Thymus (tissue), 11 donors: ENCODE data around the gene MT1HL1. TPM values are rescaled to one million over a fixed set of nuclear protein-coding genes. Genes with fewer than 3 reads are reported as not detected.

Experiments
- DNase-seq, 9 donors: peaks; one replicate each; pipeline ENCODE4 v3.0.0-alpha.2; 2013; ENCODE audit warnings: low spot score in 9 of 9, low read depth in 6 of 9, missing footprints in 1 of 9
- H3K27ac ChIP-seq, 2 donors: one replicate each; pipeline ENCODE4 v1.5.1; 2013; ENCODE audit warnings: control low read depth in 1 of 2, low read depth in 1 of 2, low read length in 1 of 2, mild to moderate bottlenecking in 1 of 2, moderate library complexity in 1 of 2
- H3K27me3 ChIP-seq, 2 donors: one replicate each; pipeline ENCODE4 v1.5.1; 2013; ENCODE audit warnings: low read length in 1 of 2; ENCODE audit not compliant: control insufficient read depth in 2 of 2, insufficient read depth in 1 of 2
- H3K36me3 ChIP-seq, 2 donors: one replicate each; pipeline ENCODE4 v1.5.1; 2013; ENCODE audit warnings: low read length in 1 of 2, mild to moderate bottlenecking in 1 of 2, moderate library complexity in 1 of 2; ENCODE audit not compliant: control insufficient read depth in 2 of 2, insufficient read depth in 2 of 2
- H3K4me1 ChIP-seq, 2 donors: one replicate each; pipeline ENCODE4 v1.5.1; 2013; ENCODE audit warnings: low read length in 2 of 2; ENCODE audit not compliant: control insufficient read depth in 2 of 2, insufficient read depth in 2 of 2
- H3K4me3 ChIP-seq, 2 donors: one replicate each; pipeline ENCODE4 v1.5.1; 2013; ENCODE audit warnings: low read length in 2 of 2, control low read depth in 1 of 2, mild to moderate bottlenecking in 1 of 2
- H3K9me3 ChIP-seq, 2 donors: one replicate each; pipeline ENCODE4 v1.5.1; 2013; ENCODE audit warnings: low read length in 1 of 2, mild to moderate bottlenecking in 1 of 2; ENCODE audit not compliant: control insufficient read depth in 2 of 2, insufficient read depth in 1 of 2
- WGBS: extraction: QIAGEN DNeasy Blood & Tissue Kit; methylation state at CpG from one replicate; pipeline ENCODE4 v1.1.7; 2013; 5-methylcytosine and 5-hydroxymethylcytosine counted together
- polyA plus RNA-seq: library from polyadenylated mRNA; stranded (reverse); fragments of 200-250 nt; gene quantifications from one replicate; pipeline ENCODE4 v1.2.3, GENCODE V29; 2013
- total RNA-seq: library from RNA; stranded (reverse); fragments of 120-200 nt; gene quantifications from one replicate; pipeline ENCODE4 v1.2.4, GENCODE V29; 2013
- donor health status: healthy.

Gene MT1HL1
- total and polyA plus RNA-seq, 2 donors, result not detected

DNA sequence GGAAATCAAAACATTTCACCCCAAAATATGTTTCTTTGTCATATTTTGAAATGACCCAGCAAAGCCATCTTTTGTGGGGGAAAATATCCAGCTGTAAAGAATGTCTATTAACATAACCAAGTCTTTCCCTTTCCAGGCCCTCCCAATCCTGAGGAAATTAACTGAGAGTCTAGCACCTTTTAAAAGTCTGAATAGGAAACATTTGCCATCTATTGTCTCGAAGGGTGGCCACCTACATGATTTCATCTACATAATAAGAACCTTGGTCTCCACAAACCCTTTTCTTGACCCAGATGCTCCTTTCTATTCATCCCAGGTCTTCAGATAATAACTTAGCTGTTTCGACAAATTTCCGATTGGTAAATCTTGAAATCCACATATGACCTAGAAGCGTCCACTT lies 5.4 kb upstream of the MT1HL1 start:
- no peak overlapping the region for H3K4me3 ChIP-seq
- no peaks in the 10 kb centered on the region for H3K9me3 ChIP-seq
- DNase-seq, result no peak
- no peaks in the 10 kb centered on the region for H3K4me1 ChIP-seq
- no peaks in the 10 kb centered on the region for H3K36me3 ChIP-seq
- H3K27me3 ChIP-seq, result no peaks in the 10 kb centered on the region
- WGBS, result 94% methylated on average over 4 of the region's 4 CpGs
- H3K27ac ChIP-seq, result no peak overlapping the region

- Histone ChIP-seq H3K27ac (no peak overlapping the region), H3K9me3 (no peaks in the 10 kb centered on the region), H3K4me3 (no peak overlapping the region), H3K27me3 (no peaks in the 10 kb centered on the region), H3K36me3 (no peaks in the 10 kb centered on the region), H3K4me1 (no peaks in the 10 kb centered on the region)
- WGBS, result 87% methylated on average over 14 of the region's 14 CpGs
- no peak for DNase-seq
These were observed 3.1 kb upstream of the MT1HL1 start for GRCh38 chr1:237007147-237007881.

GRCh38 chr1:237005674-237006073 lies 1.4 kb upstream of the MT1HL1 start:
- Histone ChIP-seq H3K27ac (no peak overlapping the region), H3K4me1 (no peaks in the 10 kb centered on the region), H3K4me3 (no peak overlapping the region), H3K27me3 (no peaks in the 10 kb centered on the region), H3K36me3 (no peaks in the 10 kb centered on the region), H3K9me3 (no peaks in the 10 kb centered on the region)
- 89% methylated on average over 4 of the region's 4 CpGs for WGBS
- no peak for DNase-seq

DNA sequence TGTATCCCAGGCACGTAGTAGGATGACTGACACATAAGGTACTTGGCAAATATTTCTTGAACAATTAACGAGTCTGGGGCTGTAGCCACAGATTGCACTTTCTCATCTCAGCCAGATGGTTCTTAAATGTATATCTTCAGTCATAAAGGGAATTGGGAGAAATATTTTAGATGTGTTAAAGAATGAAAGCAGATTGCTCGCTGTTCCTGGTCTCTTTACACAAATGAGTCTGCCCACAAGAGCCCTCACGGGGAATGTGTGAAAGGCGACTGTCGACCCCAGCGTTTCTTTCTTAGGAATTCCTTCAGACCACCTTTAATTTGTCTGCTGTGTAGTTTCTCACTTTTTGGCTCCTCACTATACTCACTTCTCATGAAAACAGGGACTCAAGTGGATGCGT lies 725 bp downstream of the MT1HL1 start:
- no peak overlapping the region for H3K27ac ChIP-seq
- no peak overlapping the region for H3K4me3 ChIP-seq
- no peak for DNase-seq
- no peaks in the 10 kb centered on the region for H3K9me3 ChIP-seq
- no peaks in the 10 kb centered on the region for H3K27me3 ChIP-seq
- H3K4me1 ChIP-seq, result no peaks in the 10 kb centered on the region
- H3K36me3 ChIP-seq, result no peaks in the 10 kb centered on the region
- 86% methylated on average over 8 of the region's 8 CpGs for WGBS

DNA sequence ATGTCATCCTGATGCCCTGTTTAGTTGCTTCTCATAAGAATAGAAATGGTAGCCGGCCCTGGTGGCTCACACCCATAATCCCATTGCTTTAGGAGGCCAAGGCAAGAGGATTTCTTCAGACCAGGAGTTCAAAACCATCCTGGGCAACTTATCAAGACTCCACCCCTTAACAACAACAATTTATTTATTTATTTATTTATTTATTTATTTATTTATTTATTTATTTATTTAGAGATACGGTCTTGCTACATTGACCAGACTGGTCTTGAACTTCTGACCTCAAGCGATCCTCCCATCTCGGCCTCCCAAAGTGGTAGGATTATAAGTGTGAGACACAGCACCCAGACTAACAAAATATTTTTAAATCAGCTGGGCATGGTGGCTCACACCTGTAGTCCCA lies 4.0 kb downstream of the MT1HL1 start:
- DNase-seq, result no peak
- Histone ChIP-seq H3K4me3 (no peak overlapping the region), H3K27me3 (no peaks in the 10 kb centered on the region), H3K27ac (no peak overlapping the region), H3K9me3 (no peaks in the 10 kb centered on the region), H3K4me1 (no peaks in the 10 kb centered on the region), H3K36me3 (no peaks in the 10 kb centered on the region)
- 95% methylated on average over 4 of the region's 4 CpGs for WGBS

GRCh38 chr1:236998546-236998945 lies 5.7 kb downstream of the MT1HL1 start:
- Histone ChIP-seq H3K9me3 (no peaks in the 10 kb centered on the region), H3K4me3 (no peak overlapping the region), H3K4me1 (no peaks in the 10 kb centered on the region), H3K27me3 (no peaks in the 10 kb centered on the region), H3K27ac (no peak overlapping the region), H3K36me3 (no peaks in the 10 kb centered on the region)
- 89% methylated on average over 3 of the region's 3 CpGs for WGBS
- DNase-seq, result no peak

GRCh38 chr1:236997882-236998281 lies 6.4 kb downstream of the MT1HL1 start:
- WGBS, result 59% methylated on average over 12 of the region's 12 CpGs
- no peak for DNase-seq
- no peaks in the 10 kb centered on the region for H3K4me1 ChIP-seq
- H3K27ac ChIP-seq, result no peak overlapping the region
- H3K27me3 ChIP-seq, result no peaks in the 10 kb centered on the region
- no peaks in the 10 kb centered on the region for H3K9me3 ChIP-seq
- H3K36me3 ChIP-seq, result no peaks in the 10 kb centered on the region
- no peak overlapping the region for H3K4me3 ChIP-seq

DNA sequence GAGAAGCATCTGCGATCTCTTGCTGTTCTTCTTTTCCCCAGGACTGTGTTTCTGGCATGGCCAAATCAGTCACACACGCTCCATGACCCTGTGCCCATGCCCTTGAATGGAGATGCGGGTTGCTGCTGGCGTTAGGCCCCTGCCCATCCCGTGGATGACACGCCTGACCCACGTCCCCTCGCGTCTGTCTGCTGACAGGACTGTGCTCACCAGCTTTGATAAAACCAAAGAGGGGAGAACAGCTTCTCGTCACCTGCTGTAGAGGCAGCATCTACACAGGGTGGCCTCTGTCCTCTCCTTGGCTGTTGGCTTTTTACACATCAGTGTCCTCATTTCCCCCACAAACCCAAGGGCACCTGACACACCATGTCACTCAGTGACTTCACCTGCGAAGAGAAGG lies 6.9 kb downstream of the MT1HL1 start:
- Histone ChIP-seq H3K27me3 (no peaks in the 10 kb centered on the region), H3K36me3 (no peaks in the 10 kb centered on the region), H3K27ac (no peak overlapping the region), H3K4me1 (no peaks in the 10 kb centered on the region), H3K4me3 (no peak overlapping the region), H3K9me3 (no peaks in the 10 kb centered on the region)
- WGBS, result 92% methylated on average over 11 of the region's 11 CpGs
- DNase-seq, result no peak

DNA sequence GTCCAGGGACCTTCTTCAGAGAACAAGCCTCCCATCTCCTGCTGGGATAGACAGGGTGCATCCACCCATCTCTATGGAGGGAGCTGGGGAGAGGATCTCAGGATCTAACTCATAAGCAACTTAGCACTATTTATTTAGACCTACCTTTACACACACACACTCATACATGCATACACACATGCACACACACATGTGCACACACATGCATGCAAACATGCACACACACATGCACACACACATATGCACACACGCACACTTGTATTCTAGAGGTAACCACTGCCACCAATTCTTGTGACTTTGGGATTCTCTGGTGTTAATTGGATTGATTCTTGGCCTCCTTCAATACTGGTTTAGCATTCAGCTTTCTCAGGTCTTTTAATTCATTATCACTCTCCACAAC lies 9.8 kb downstream of the MT1HL1 start:
- no peak for DNase-seq
- Histone ChIP-seq H3K27ac (no peak overlapping the region), H3K9me3 (no peaks in the 10 kb centered on the region), H3K27me3 (no peaks in the 10 kb centered on the region), H3K4me3 (no peak overlapping the region), H3K4me1 (no peaks in the 10 kb centered on the region), H3K36me3 (no peaks in the 10 kb centered on the region)
- WGBS, result 97% methylated on average over 1 of the region's 1 CpG
